Progenitor cell of endocrine pancreas (in vitro differentiated cells): ENCODE data around the gene BRD3OS. TPM values are rescaled to one million over a fixed set of nuclear protein-coding genes. Genes with fewer than 3 reads are reported as not detected.

Experiments used
- DNase-seq: peaks from one replicate; pipeline ENCODE4 v3.0.0; 2021; ENCODE audit warnings: low spot score; ENCODE audit not compliant: unreplicated experiment
- H3K27ac Mint-ChIP-seq: 2 replicates; pipeline ENCODE4 v1.8.0; 2021; ENCODE audit warnings: mild to moderate bottlenecking, moderate library complexity, mixed read lengths
- H3K27me3 Mint-ChIP-seq: 2 replicates; pipeline ENCODE4 v1.8.0; 2021; ENCODE audit warnings: mixed read lengths
- H3K36me3 Mint-ChIP-seq: 2 replicates; pipeline ENCODE4 v1.8.0; 2022; ENCODE audit warnings: mixed read lengths; ENCODE audit not compliant: insufficient read depth
- H3K4me1 Mint-ChIP-seq: 2 replicates; pipeline ENCODE4 v1.8.0; 2021; ENCODE audit warnings: low read depth, mixed read lengths
- H3K4me3 Mint-ChIP-seq: 2 replicates; pipeline ENCODE4 v1.8.0; 2021; ENCODE audit warnings: low read depth, mild to moderate bottlenecking, moderate library complexity, mixed read lengths
- H3K9me3 Mint-ChIP-seq: 2 replicates; pipeline ENCODE4 v1.8.0; 2021; ENCODE audit warnings: low read depth, mixed read lengths
- CTCF ChIP-seq: fragments of 200-600 bp; sonication (generic); IDR thresholded peaks from one replicate; pipeline ENCODE4 v1.5.0; 2021; ENCODE audit warnings: antibody characterized with exemption, mild to moderate bottlenecking; ENCODE audit not compliant: unreplicated experiment
- total RNA-seq: library from RNA; stranded (reverse); gene quantifications from 2 replicates; pipeline ENCODE4 v1.2.1, GENCODE V29; 2021

Gene BRD3OS
- total RNA-seq, 1 donor from 2014 or later, result 28.0 TPM

DNA sequence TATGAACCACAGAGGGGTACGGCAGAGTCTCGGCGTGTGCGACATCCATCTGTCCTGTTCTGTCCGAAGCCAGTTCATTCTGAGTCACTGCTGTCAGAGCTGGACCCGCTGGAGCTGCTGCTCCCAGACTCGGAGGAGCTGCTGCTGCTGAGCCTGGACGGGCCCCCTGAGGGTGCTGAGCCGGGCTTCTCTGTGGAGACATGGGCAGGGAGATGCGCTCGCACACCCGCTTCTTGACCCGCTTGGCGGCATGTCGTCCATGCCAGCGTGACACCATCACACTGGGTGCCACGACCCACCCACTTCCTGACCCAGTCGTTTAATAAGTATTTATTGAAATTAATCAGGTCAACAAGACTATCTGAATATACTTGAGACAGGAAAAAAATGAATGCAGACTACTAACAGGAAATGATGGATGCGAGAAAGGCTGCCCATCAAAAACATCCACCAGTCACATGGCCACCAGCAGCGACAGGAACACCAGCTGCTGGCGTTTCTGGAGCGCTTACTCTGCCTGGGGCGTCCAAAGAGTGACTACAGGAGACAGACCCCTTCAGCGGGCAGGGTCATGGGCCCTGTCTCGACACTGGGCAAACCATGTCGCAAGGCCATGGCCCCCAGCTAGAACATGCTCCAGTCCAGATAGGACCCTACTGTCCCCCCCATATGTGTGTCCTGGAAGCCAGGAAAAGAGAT, 8.4 kb downstream of the BRD3OS start:
- Mint-ChIP-seq H3K27me3 (no peaks in the 10 kb centered on the region), H3K36me3 (peaks cover 32% of the 10 kb centered on the region), H3K4me1 (no peaks in the 10 kb centered on the region), H3K9me3 (no peaks in the 10 kb centered on the region), H3K27ac (no peak overlapping the region), H3K4me3 (no peak overlapping the region)
- DNase-seq, result no peak
- no peak for TF ChIP-seq CTCF

- peaks cover 39% of the 10 kb centered on the region for H3K36me3 Mint-ChIP-seq
- no peak for TF ChIP-seq CTCF
- no peaks in the 10 kb centered on the region for H3K4me1 Mint-ChIP-seq
- H3K27me3 Mint-ChIP-seq, result no peaks in the 10 kb centered on the region
- H3K4me3 Mint-ChIP-seq, result no peak overlapping the region
- H3K9me3 Mint-ChIP-seq, result peaks cover 4% of the 10 kb centered on the region
- no peak for DNase-seq
- H3K27ac Mint-ChIP-seq, result no peak overlapping the region
Observed at GRCh38 chr9:134034215-134035040, 9.1 kb downstream of the BRD3OS start.

DNA sequence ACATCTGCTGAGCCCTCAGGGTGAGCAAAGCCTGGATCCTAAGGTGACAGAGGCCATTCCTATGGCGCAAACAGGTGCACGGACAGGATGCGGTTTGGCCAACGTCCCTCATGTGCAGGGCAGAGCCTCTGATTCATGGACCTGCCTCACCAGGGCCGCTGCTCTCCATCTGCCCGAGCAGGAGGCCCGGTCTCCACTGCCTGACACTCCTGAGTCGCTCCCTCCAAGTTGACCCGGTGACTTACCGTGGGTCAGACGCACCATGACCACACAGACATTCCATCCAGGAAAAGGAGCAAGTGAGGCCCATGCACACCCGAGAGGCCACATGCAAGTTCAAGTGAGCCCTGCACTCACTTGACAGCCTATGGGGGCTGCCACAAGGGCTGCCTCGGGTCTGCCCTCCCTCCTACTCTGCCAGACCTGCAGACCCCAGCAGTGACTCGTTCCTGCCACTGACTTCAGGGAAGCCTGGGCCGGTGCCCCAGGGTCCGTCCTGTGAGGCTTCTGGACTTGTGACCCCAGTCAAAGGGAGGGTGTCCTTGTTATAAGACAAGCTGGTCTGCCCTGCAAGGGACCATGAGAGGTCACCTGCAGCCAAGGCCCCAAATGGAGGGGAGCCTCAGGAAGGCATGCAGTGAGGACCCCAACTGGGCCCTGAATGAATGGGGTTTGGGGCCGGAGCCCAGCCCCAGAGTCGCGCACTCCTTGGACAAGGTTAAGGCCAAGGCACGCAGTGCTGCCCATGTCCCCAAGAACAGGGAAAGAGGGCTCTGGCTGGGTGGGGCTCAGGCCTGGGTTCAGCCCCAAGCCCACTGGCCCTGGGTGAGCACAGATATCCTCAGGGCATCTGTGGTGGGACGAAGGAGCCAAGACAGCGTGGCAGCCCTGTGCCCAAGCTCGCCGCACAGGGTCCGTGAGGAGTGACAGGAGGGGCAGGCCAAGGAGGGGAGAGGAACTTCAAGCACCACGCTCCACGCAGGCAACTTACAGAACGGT, 10.1 kb downstream of the BRD3OS start:
- peaks cover 46% of the 10 kb centered on the region for H3K36me3 Mint-ChIP-seq
- H3K27me3 Mint-ChIP-seq, result no peaks in the 10 kb centered on the region
- peaks cover 4% of the 10 kb centered on the region for H3K9me3 Mint-ChIP-seq
- DNase-seq, result no peak
- H3K4me3 Mint-ChIP-seq, result no peak overlapping the region
- H3K4me1 Mint-ChIP-seq, result no peaks in the 10 kb centered on the region
- H3K27ac Mint-ChIP-seq, result no peak overlapping the region
- TF ChIP-seq CTCF, result no peak

DNA sequence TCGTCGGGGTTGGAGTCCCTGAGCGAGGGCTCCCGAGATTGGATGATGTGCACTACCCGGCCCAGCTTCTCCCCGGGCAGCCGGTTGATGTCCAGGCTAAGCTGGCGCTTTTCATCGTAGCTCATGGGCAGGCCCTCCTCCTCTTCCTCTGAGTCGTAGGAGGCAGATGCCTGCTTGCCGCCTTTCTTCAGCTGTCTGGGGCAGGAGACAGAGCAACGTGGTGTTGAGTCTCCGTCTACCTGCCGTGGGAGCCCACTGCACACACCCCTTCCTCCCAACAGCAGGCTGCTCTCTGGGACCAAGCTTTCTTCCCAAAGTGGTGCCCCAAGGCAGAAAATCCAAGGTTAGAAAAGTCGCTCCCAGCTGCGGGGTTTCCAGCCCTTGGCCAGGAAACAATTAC, 10.8 kb downstream of the BRD3OS start:
- Mint-ChIP-seq H3K36me3 (peaks cover 50% of the 10 kb centered on the region), H3K27ac (peak overlapping the region; percentile 10)

More for the DNA sequence above, 10.8 kb downstream of the BRD3OS start:
- no peak for DNase-seq
- Mint-ChIP-seq H3K4me3 (no peak overlapping the region), H3K27me3 (no peaks in the 10 kb centered on the region), H3K9me3 (peaks cover 4% of the 10 kb centered on the region), H3K4me1 (no peaks in the 10 kb centered on the region)
- TF ChIP-seq CTCF, result no peak
